Spleen (tissue), 7 donors: Measurements from ENCODE around the gene DLX2.

Experiments used
- CTCF ChIP-seq, 11 experiments: fragments of 200-600 bp in 7 of 11; fragments of 450-650 bp in 4 of 11; sonication (generic) in 4 of 11; IDR thresholded peaks in 8 of 11; conservative IDR thresholded peaks in 3 of 11; 1 replicate in 7 of 11; 2 replicates in 4 of 11; pipeline versions ENCODE4 v1.4.0 to v1.8.0; 2016 to 2021; ENCODE audit warnings: antibody characterized with exemption in 11 of 11, inconsistent platforms in 4 of 11, mild to moderate bottlenecking in 1 of 11
- POLR2A ChIP-seq, 3 donors: fragments of 450-650 bp; IDR thresholded peaks; one replicate each; pipeline ENCODE4 v1.5.1; 2017; ENCODE audit warnings: antibody characterized with exemption in 3 of 3, mild to moderate bottlenecking in 1 of 3
- POLR2AphosphoS5 ChIP-seq, 3 donors: sonication (generic); formaldehyde crosslinking; IDR thresholded peaks; one replicate each; pipeline ENCODE4 v1.5.1; 2017; ENCODE audit warnings: antibody characterized with exemption in 3 of 3
- donor health status: DM: no; HTN: no; CAD: no; lungs with moderate emphysema.
- donor health status: DM: no; HTN: no; CAD: no.
- donor health status: DM: no; HTN: no; CAD: no.

DNA sequence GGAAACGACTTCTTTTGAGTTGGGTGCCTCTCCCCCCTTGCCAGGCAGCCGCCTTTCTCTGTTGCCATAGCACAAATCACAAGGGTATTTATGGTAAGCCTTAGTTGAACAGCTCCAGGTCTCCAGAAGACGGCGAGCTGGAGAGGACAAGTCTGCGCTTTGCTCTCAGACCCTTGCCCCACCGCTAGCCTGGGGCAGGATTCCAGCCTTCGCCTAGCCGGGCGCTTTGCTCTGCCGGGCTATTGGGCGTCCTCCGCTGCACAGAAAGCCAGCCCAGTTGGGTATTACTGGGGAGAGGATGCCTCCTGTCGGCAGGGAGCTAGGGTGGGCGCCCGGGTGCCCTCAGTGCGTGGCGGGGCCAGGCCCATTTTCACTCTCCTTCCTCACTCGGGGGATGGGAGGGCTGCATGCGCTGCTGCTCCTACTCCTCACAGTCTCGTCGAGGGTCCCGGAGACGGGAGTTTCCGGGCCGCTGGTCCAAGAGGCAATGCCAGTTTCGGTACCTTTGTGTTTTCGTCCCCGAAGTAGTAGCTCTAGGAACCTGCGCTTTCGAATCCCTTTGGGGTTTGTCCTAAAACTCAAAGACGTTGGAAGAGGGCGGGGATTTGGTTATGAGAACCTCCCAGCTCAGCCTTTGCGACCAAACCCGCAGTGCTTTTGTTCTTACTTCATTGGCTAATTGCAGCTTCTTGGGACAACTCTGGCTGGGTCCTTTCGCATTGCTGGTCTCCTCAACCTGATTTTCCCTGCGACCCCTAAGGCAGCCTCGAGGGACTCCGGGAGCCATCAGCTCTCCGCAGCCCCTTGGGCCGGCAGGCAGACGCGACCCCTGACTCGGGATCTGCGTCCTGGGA, 3.6 kb upstream of the DLX2 start:
- TF ChIP-seq POLR2AphosphoS5 (IDR thresholded peaks at IDR 0.05): peak in 1 of 3 donors; percentile 16
- TF ChIP-seq CTCF (IDR thresholded peaks at IDR 0.05 in 8 of 11, conservative IDR thresholded peaks at IDR 0.05 in 3 of 11): peak in 3 of 11 experiments; percentile 23 to 41 (median 40)
- TF ChIP-seq POLR2A (IDR thresholded peaks at IDR 0.05): no peak
